Measurements from ENCODE around the gene COL24A1.

Gene COL24A1

DNA sequence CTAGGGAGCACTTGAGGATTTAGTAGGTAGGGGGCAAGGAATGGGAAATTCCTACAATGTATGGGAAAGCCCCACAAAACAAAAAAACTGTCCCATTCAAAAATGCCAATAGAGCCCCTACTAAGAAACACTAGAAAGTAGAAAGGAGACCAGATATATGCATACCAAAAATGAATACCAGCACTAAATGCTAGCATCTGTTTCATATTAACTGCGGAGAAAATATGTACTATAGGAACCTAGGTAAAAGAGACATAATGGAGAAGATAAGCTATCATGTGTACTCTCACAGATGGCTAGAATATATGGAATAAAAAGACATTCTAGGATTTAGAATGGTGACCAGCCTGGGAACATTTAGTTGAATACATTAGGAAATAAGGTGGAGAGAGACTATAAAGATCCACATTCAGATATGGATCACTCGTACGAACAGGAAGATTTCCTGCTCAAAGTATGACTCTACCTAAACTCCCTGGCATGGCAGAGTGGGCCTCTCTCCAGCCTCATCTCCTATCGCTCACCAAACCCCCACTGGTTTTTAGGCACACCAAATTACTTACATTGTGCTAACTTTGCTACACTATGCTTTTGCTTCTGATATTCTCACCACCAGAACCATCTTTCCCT lies 466.7 kb downstream of the COL24A1 start:
- no peak for DNase-seq (ENCODE audit: extremely low read depth, insufficient read length)
- Histone ChIP-seq H3K4me3 (replicated peaks; ENCODE audit: low read depth, low read length) (no peak overlapping the region), H3K36me3 (ENCODE audit: control insufficient read depth, insufficient read depth, low read length) (peaks cover 2% of the 10 kb centered on the region; the same call in 1 of the 2 replicates)

DNA sequence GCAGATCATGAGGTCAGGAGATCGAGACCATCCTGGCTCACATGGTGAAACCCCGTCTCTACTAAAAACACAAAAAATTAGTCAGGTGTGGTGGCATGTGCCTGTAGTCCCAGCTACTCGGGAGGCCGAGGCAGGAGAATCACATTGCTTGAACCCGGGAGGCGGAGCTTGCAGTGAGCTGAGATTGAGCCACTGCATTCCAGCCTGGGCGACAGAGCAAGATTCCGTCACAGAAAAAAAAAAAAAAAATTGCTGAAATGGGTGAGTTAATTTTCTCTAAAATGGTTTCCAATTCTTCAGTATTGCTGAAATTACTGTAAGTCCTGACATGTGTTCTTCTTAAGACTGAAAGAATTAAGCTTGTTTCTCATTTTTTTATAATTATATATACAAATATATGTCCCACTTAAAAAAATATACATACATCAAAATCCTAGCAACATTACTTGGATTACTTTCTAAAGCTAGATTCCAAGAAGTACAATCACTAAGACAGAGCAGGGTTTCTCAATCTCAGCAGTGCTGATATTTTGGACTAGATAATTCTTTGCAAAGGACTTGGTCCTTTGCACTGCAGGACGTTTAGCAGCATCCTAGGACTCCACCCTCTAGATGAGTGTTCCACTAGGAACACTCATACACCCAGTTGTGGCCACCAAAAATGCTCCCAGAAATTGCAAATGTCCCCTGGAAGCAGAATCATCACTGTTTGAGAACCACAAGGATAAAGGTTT lies 473.1 kb downstream of the COL24A1 start:
- Histone ChIP-seq H3K36me3 (ENCODE audit: control insufficient read depth, insufficient read depth, low read length) (peaks cover 2% of the 10 kb centered on the region), H3K4me3 (replicated peaks; ENCODE audit: low read depth, low read length) (no peak overlapping the region), H3K27me3 (replicated peaks; ENCODE audit: control insufficient read depth, insufficient read depth, low read length) (no peaks in the 10 kb centered on the region)
- TF ChIP-seq, protein P1, sequence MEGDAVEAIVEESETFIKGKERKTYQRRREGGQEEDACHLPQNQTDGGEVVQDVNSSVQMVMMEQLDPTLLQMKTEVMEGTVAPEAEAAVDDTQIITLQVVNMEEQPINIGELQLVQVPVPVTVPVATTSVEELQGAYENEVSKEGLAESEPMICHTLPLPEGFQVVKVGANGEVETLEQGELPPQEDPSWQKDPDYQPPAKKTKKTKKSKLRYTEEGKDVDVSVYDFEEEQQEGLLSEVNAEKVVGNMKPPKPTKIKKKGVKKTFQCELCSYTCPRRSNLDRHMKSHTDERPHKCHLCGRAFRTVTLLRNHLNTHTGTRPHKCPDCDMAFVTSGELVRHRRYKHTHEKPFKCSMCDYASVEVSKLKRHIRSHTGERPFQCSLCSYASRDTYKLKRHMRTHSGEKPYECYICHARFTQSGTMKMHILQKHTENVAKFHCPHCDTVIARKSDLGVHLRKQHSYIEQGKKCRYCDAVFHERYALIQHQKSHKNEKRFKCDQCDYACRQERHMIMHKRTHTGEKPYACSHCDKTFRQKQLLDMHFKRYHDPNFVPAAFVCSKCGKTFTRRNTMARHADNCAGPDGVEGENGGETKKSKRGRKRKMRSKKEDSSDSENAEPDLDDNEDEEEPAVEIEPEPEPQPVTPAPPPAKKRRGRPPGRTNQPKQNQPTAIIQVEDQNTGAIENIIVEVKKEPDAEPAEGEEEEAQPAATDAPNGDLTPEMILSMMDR (IDR thresholded peaks at IDR 0.05; ENCODE audit: insufficient read depth, low read length, poor library complexity, severe bottlenecking): no peak
- no peak for DNase-seq (ENCODE audit: extremely low read depth, insufficient read length)

More for the DNA sequence above, 466.7 kb downstream of the COL24A1 start:
- TF ChIP-seq, protein P1 (IDR thresholded peaks at IDR 0.05; ENCODE audit: insufficient read depth, low read length, poor library complexity, severe bottlenecking): no peak
- no peaks in the 10 kb centered on the region for H3K27me3 ChIP-seq (replicated peaks; ENCODE audit: control insufficient read depth, insufficient read depth, low read length)

DNA sequence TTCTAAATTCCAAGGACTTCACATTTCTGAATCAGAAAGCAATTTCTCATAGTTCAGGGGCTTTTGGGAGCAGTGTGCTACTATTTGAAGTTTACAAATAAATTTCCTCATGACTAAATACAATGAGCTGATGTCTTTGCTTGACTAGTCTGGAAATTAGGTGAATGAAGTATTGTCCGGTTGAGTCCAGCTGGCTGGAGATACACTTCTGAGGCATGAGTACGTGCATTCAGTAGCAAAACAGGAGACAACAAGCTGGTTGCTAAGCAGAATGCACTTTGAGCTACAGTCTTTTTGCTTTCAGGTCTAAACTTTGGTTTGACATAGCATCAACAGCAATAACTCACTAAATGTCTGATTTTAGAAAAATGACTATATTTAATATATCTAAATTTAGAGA lies 475.5 kb downstream of the COL24A1 start:
- no peak for DNase-seq (ENCODE audit: extremely low read depth, insufficient read length)
- Histone ChIP-seq H3K4me3 (replicated peaks; ENCODE audit: low read depth, low read length) (no peak overlapping the region), H3K27me3 (replicated peaks; ENCODE audit: control insufficient read depth, insufficient read depth, low read length) (no peaks in the 10 kb centered on the region), H3K36me3 (ENCODE audit: control insufficient read depth, insufficient read depth, low read length) (peaks cover 2% of the 10 kb centered on the region)
- TF ChIP-seq, protein P1 (IDR thresholded peaks at IDR 0.05; ENCODE audit: insufficient read depth, low read length, poor library complexity, severe bottlenecking): no peak
